GM12875 (cell line): ENCODE measurements around the gene UBL5.
"Not testable (repeated sequence)": the region's sequence is repeated elsewhere in the genome, so short reads cannot be mapped to it uniquely, and the experiment has no call there.

Experiments used
- H3K4me3 ChIP-seq: one replicate; pipeline ENCODE4 v1.5.1; 2011; ENCODE audit warnings: low read depth, low read length, control low read depth
- TF ChIP-seq, protein P1 (sequence below): IDR thresholded peaks from 2 replicates; pipeline ENCODE4 v1.5.1; 2011; ENCODE audit warnings: low read depth, mild to moderate bottlenecking, control low read depth, inconsistent platforms, low read length, moderate library complexity, borderline replicate concordance; ENCODE audit not compliant: insufficient read depth

Gene UBL5

GRCh38 chr19:9789066-9789465 lies 38.7 kb upstream of the UBL5 start:
- H3K4me3 ChIP-seq, result no peak overlapping the region
- TF ChIP-seq, protein P1, sequence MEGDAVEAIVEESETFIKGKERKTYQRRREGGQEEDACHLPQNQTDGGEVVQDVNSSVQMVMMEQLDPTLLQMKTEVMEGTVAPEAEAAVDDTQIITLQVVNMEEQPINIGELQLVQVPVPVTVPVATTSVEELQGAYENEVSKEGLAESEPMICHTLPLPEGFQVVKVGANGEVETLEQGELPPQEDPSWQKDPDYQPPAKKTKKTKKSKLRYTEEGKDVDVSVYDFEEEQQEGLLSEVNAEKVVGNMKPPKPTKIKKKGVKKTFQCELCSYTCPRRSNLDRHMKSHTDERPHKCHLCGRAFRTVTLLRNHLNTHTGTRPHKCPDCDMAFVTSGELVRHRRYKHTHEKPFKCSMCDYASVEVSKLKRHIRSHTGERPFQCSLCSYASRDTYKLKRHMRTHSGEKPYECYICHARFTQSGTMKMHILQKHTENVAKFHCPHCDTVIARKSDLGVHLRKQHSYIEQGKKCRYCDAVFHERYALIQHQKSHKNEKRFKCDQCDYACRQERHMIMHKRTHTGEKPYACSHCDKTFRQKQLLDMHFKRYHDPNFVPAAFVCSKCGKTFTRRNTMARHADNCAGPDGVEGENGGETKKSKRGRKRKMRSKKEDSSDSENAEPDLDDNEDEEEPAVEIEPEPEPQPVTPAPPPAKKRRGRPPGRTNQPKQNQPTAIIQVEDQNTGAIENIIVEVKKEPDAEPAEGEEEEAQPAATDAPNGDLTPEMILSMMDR, result no peak

DNA sequence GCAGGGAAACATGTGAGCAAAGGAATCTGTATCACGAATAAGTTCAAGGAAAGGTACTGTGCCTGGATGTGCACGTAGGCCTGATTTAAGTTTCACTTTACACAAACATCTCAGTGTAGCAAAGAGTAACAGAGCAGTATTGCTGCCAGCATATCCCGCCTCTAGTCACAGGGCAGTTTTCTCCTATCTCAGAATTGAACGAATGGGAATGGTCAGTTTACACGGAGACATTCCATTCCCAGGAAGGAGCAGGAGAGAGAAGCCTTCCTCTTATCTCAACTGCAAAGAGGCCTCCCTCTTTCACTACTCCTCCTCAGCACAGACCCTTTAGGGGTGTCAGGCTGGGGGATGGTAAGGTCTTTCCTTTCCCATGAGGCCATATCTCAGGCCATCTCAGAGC lies 38.1 kb upstream of the UBL5 start:
- not testable (repeated sequence) for H3K4me3 ChIP-seq

- H3K4me3 ChIP-seq, result not testable (repeated sequence)
These were observed 36.7 kb upstream of the UBL5 start for GRCh38 chr19:9791073-9791367.

GRCh38 chr19:9791552-9792205 lies 36.0 kb upstream of the UBL5 start:
- TF ChIP-seq, protein P1, result no peak
- H3K4me3 ChIP-seq, result peak overlapping the region; percentile 50

GRCh38 chr19:9792206-9793070 lies 35.3 kb upstream of the UBL5 start:
- peak overlapping the region; percentile 55 for H3K4me3 ChIP-seq
- TF ChIP-seq, protein P1, result 0 out of 2 replicates have a peak, but pooled peaks have one; percentile 12

GRCh38 chr19:9793071-9793591 lies 34.6 kb upstream of the UBL5 start:
- TF ChIP-seq, protein P1, result no peak
- peak overlapping the region; percentile 55 for H3K4me3 ChIP-seq

DNA sequence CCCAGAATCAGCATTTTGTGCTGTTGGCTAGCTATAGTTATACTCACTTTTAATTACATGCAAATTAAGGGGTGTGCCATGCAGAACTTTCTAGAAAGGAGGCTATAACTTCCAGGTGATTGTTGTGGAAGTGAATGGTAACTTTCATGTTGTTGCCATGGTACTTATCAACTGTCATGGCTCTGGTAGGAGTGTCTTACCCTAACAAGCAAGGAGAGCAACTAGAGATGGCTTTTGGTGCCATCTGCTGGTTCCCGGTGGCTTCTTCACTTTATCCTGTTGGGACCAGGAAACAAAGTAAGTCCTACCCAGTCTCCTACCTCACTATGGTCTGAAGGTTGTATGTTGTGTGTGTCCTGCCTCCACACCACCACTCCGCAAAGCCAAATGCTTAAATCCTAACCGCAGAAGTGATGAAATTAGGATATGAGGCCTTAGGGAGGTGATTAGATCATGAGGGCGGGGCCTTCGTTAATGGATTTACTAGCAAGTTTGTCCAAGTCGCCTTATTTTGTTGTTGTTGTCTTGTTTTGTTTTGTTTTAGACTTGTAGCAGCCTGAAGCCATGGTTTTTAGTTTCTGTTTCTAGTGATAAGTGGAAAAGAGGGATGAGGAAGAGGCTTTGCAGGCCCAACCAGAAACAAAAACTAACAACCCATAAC lies 31.5 kb upstream of the UBL5 start:
- no peak overlapping the region for H3K4me3 ChIP-seq
- TF ChIP-seq, protein P1, result peak; percentile 77

DNA sequence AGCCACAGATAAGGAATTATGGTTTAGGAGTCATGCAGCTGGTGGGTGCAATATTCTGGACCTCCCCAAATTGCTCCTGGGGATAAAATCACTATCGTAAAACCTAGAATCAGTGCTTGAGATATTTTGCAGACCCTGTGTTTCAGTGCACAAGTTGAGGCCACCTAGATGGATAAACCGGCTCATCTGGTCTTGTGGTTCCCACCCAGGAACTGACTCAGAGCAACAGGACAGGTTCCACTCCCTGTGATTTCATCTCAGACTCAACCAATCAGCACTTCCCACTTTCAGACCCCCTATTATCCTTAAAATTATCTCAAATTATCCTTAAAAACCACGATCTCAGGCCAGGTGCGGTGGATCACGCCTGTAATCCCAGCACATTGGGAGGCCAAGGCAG lies 29.8 kb upstream of the UBL5 start:
- no peak overlapping the region for H3K4me3 ChIP-seq
- TF ChIP-seq, protein P1, result no peak
